Keratinocyte (primary cell): ENCODE measurements around the gene PSMF1. TPM values are rescaled to one million over a fixed set of nuclear protein-coding genes. Genes with fewer than 3 reads are reported as not detected.

Experiments used
- DNase-seq: peaks from one replicate; pipeline ENCODE4 v3.0.0-alpha.2; 2011; ENCODE audit warnings: low read depth, missing footprints, low spot score
- FAIRE-seq: peaks from 2 replicates; lab custom pipeline; 2011; peaks lifted over from hg19 to GRCh38; lab: Jason Lieb, UNC
- H2AFZ ChIP-seq: 2 replicates; pipeline ENCODE4 v1.6.0; 2012; ENCODE audit warnings: low read length, control low read depth, inconsistent platforms; ENCODE audit not compliant: control insufficient read depth
- H3K27ac ChIP-seq: 2 replicates; pipeline ENCODE4 v1.5.1; 2011; ENCODE audit warnings: low read length; ENCODE audit not compliant: control insufficient read depth, insufficient read depth
- H3K27me3 ChIP-seq: 3 replicates; pipeline ENCODE4 v1.6.0; 2011; ENCODE audit warnings: low read length; ENCODE audit not compliant: control insufficient read depth, insufficient read depth; ENCODE audit errors: extremely low read depth
- H3K36me3 ChIP-seq, 2 experiments: 2 replicates in 1 of 2; 3 replicates in 1 of 2; pipeline ENCODE4 v1.5.1; 2011; ENCODE audit warnings: low read length in 2 of 2, mild to moderate bottlenecking in 1 of 2; ENCODE audit not compliant: control insufficient read depth in 2 of 2, insufficient read depth in 2 of 2; ENCODE audit errors: extremely low read depth in 1 of 2
- H3K4me1 ChIP-seq: 3 replicates; pipeline ENCODE4 v1.5.1; 2011; ENCODE audit warnings: low read length; ENCODE audit not compliant: control insufficient read depth, insufficient read depth; ENCODE audit errors: extremely low read depth
- H3K4me2 ChIP-seq: 3 replicates; pipeline ENCODE4 v1.6.0; 2011; ENCODE audit warnings: low read depth, low read length; ENCODE audit not compliant: control insufficient read depth, insufficient read depth; ENCODE audit errors: extremely low read depth
- H3K4me3 ChIP-seq, 3 experiments: fragments of 200-600 bp in 1 of 3; sonication (generic) in 1 of 3; 2 replicates in 2 of 3; 3 replicates in 1 of 3; pipeline ENCODE4 v1.5.1; 2011 to 2016; ENCODE audit warnings: low read length in 3 of 3, mild to moderate bottlenecking in 3 of 3, control low read depth in 2 of 3, inconsistent platforms in 1 of 3, low read depth in 1 of 3, mixed read lengths in 1 of 3, mixed run types in 1 of 3, moderate library complexity in 1 of 3; ENCODE audit not compliant: control insufficient read depth in 2 of 3, insufficient read depth in 2 of 3; ENCODE audit errors: extremely low read depth in 1 of 3
- H3K79me2 ChIP-seq: 2 replicates; pipeline ENCODE4 v1.6.0; 2012; ENCODE audit warnings: low read length; ENCODE audit not compliant: control insufficient read depth, insufficient read depth
- H3K9ac ChIP-seq: 3 replicates; pipeline ENCODE4 v1.6.0; 2011; ENCODE audit warnings: low read length; ENCODE audit not compliant: control insufficient read depth, insufficient read depth; ENCODE audit errors: extremely low read depth
- H3K9me1 ChIP-seq: 3 replicates; pipeline ENCODE4 v1.6.0; 2011; ENCODE audit warnings: low read length; ENCODE audit not compliant: control insufficient read depth, insufficient read depth; ENCODE audit errors: extremely low read depth
- H3K9me3 ChIP-seq: 2 replicates; pipeline ENCODE4 v1.5.1; 2012; ENCODE audit warnings: low read depth, low read length; ENCODE audit not compliant: control insufficient read depth
- H4K20me1 ChIP-seq: 3 replicates; pipeline ENCODE4 v1.6.0; 2011; ENCODE audit warnings: low read length; ENCODE audit not compliant: control insufficient read depth, insufficient read depth; ENCODE audit errors: extremely low read depth
- CTCF ChIP-seq, 3 experiments: IDR thresholded peaks in 1 of 3; conservative IDR thresholded peaks in 1 of 3; optimal IDR thresholded peaks in 1 of 3; 2 replicates in 2 of 3; 3 replicates in 1 of 3; pipeline versions ENCODE3 to v1.5.1; 2011; ENCODE audit warnings: low read length in 3 of 3, mild to moderate bottlenecking in 3 of 3, moderate library complexity in 2 of 3, control low read depth in 1 of 3, inconsistent platforms in 1 of 3; ENCODE audit not compliant: insufficient read depth in 2 of 3; ENCODE audit errors: extremely low read depth in 1 of 3
- EZH2 ChIP-seq: IDR thresholded peaks from one replicate; pipeline ENCODE4 v1.6.1; 2012; ENCODE audit warnings: inconsistent platforms, mild to moderate bottlenecking, low read length, moderate library complexity
- dilution Hi-C: fragments of 300-500 bp; cut with MboI; formaldehyde crosslinking; loops from one replicate; pipeline ENCODE4 v1.7.0; 2020; ENCODE audit warnings: low sequenced_read_pairs; ENCODE audit not compliant: extremely low pct_ligation_motif_present
- polyA plus RNA-seq, 5 experiments: library from polyadenylated mRNA; depleted of rRNA in 3 of 5; stranded (reverse) in 3 of 5; stranded (forward) in 1 of 5; unstranded in 1 of 5; fragments of >200 nt; gene quantifications; 1 replicate in 1 of 5; 2 replicates in 3 of 5; 3 replicates in 1 of 5; pipeline versions ENCODE4 v1.2.1 to v1.2.3, GENCODE V29; 2011 to 2012; ENCODE audit warnings: missing spikeins in 2 of 5, low read depth in 1 of 5, low replicate concordance in 1 of 5

The PSMF1 gene
- polyA plus RNA-seq, 1 donor (not counting 4 experiments of a cell fraction or from before 2014, with no cell fraction given): 58.5 TPM

GRCh38 chr20:1212023-1212422 is 93.6 kb downstream of the PSMF1 start:
- peaks cover 15% of the 10 kb centered on the region for H3K27me3 ChIP-seq
- H3K79me2 ChIP-seq: no peaks in the 10 kb centered on the region
- no peak for FAIRE-seq
- H4K20me1 ChIP-seq: no peaks in the 10 kb centered on the region
- no peaks in the 10 kb centered on the region for H3K9me3 ChIP-seq
- no peak overlapping the region for H3K4me3 ChIP-seq
- dilution Hi-C loops: no loop called here
- TF ChIP-seq EZH2 (no peak), CTCF (optimal IDR thresholded peaks at IDR 0.05 in 1 of 3, IDR thresholded peaks at IDR 0.05 in 1 of 3, conservative IDR thresholded peaks at IDR 0.05 in 1 of 3; ENCODE audit: extremely low read depth in 1 of 3, insufficient read depth in 2 of 3, low read length in 3 of 3) (no peak)
- H3K27ac ChIP-seq: no peak overlapping the region
- DNase-seq: no peak
- no peak overlapping the region for H3K4me2 ChIP-seq
- H3K9me1 ChIP-seq: no peaks in the 10 kb centered on the region
- no peak overlapping the region for H2AFZ ChIP-seq
- no peaks in the 10 kb centered on the region for H3K4me1 ChIP-seq
- no peak overlapping the region for H3K9ac ChIP-seq
- no peaks in the 10 kb centered on the region for H3K36me3 ChIP-seq

GRCh38 chr20:1212607-1213396 is 94.4 kb downstream of the PSMF1 start:
- no peaks in the 10 kb centered on the region for H3K36me3 ChIP-seq
- no peaks in the 10 kb centered on the region for H3K9me3 ChIP-seq
- FAIRE-seq: peak; percentile 43
- no peak for DNase-seq
- H3K9ac ChIP-seq: no peak overlapping the region
- no peaks in the 10 kb centered on the region for H3K9me1 ChIP-seq
- H3K27ac ChIP-seq: no peak overlapping the region
- H2AFZ ChIP-seq: peak overlapping the region; percentile 76
- no peaks in the 10 kb centered on the region for H3K79me2 ChIP-seq
- no peaks in the 10 kb centered on the region for H4K20me1 ChIP-seq
- no peak overlapping the region for H3K4me3 ChIP-seq
- dilution Hi-C loops: no loop called here
- no peaks in the 10 kb centered on the region for H3K4me1 ChIP-seq
- peaks cover 15% of the 10 kb centered on the region for H3K27me3 ChIP-seq
- peak overlapping the region; percentile 24 for H3K4me2 ChIP-seq
- no peak for TF ChIP-seq EZH2
- TF ChIP-seq CTCF (optimal IDR thresholded peaks at IDR 0.05 in 1 of 3, IDR thresholded peaks at IDR 0.05 in 1 of 3, conservative IDR thresholded peaks at IDR 0.05 in 1 of 3; ENCODE audit: extremely low read depth in 1 of 3, insufficient read depth in 2 of 3, low read length in 3 of 3): peak; percentile 90 to 99 (median 93)
